Amniotic stem cell (primary cell): ENCODE data around the gene KIF5C.
"Not testable (repeated sequence)": the region's sequence is repeated elsewhere in the genome, so short reads cannot be mapped to it uniquely, and the experiment has no call there.

Experiments
- DNase-seq: peaks from one replicate; lab custom pipeline; 2025; lab: John Stamatoyannopoulos, UW

The KIF5C gene

GRCh38 chr2:148965623-148966437 lies 90.8 kb downstream of the KIF5C start:
- no peak for DNase-seq

GRCh38 chr2:148966438-148966758 lies 91.4 kb downstream of the KIF5C start:
- DNase-seq = no peak

GRCh38 chr2:148967056-148967455 lies 92.0 kb downstream of the KIF5C start:
- DNase-seq = no peak

GRCh38 chr2:148967578-148967977 lies 92.6 kb downstream of the KIF5C start:
- DNase-seq = no peak

- no peak for DNase-seq
These were observed 93.3 kb downstream of the KIF5C start for GRCh38 chr2:148968301-148968700.

GRCh38 chr2:148968776-148969319 lies 93.8 kb downstream of the KIF5C start:
- DNase-seq = no peak

- no peak for DNase-seq
These were observed 94.6 kb downstream of the KIF5C start for GRCh38 chr2:148969659-148970061.

- DNase-seq = no peak
These were observed 95.4 kb downstream of the KIF5C start for GRCh38 chr2:148970385-148970784.

- DNase-seq = no peak
These were observed 96.5 kb downstream of the KIF5C start for GRCh38 chr2:148971547-148971946.

- DNase-seq = no peak
These were observed 99.1 kb downstream of the KIF5C start for GRCh38 chr2:148974095-148974494.

- DNase-seq = no peak
These were observed 103.1 kb downstream of the KIF5C start for GRCh38 chr2:148978026-148978685.

GRCh38 chr2:148978706-148979105 lies 103.7 kb downstream of the KIF5C start:
- DNase-seq = no peak

GRCh38 chr2:148979164-148979918 lies 104.3 kb downstream of the KIF5C start:
- no peak for DNase-seq

GRCh38 chr2:148979919-148980277 lies 104.9 kb downstream of the KIF5C start:
- no peak for DNase-seq

- DNase-seq = not testable (repeated sequence)
These were observed 105.5 kb downstream of the KIF5C start for GRCh38 chr2:148980496-148980895.

- DNase-seq = no peak
These were observed 106.3 kb downstream of the KIF5C start for GRCh38 chr2:148981324-148981723.

- DNase-seq = no peak
These were observed 106.8 kb downstream of the KIF5C start for GRCh38 chr2:148981781-148982180.

GRCh38 chr2:148982282-148982681 lies 107.3 kb downstream of the KIF5C start:
- no peak for DNase-seq

GRCh38 chr2:148983896-148984295 lies 108.9 kb downstream of the KIF5C start:
- no peak for DNase-seq

GRCh38 chr2:148984449-148984848 lies 109.4 kb downstream of the KIF5C start:
- DNase-seq = no peak

GRCh38 chr2:148987286-148987685 lies 112.3 kb downstream of the KIF5C start:
- DNase-seq = no peak

- no peak for DNase-seq
These were observed 113.3 kb downstream of the KIF5C start for GRCh38 chr2:148988337-148988736.
